Measurements from ENCODE around the gene MAPT.

GRCh38 chr17:45999900-46000290, 105.5 kb downstream of the MAPT start:
- no peak for TF ChIP-seq SUZ12 (IDR thresholded peaks at IDR 0.05; ENCODE audit: extremely low read depth, insufficient read depth, insufficient read length)
- no peak for TF ChIP-seq ZNF274 (IDR thresholded peaks at IDR 0.05; ENCODE audit: low read depth, low read length)

All from NT2/D1 (cell line).